ENCODE results near the gene SARM1. TPM values are rescaled to one million over a fixed set of nuclear protein-coding genes. Genes with fewer than 3 reads are reported as not detected.

Gene SARM1
- total and polyA plus RNA-seq, 2 of the 8 experiments (the other 6 are each of a cell fraction or from before 2014, with no cell fraction given) = 5.8 to 9.2 TPM

DNA sequence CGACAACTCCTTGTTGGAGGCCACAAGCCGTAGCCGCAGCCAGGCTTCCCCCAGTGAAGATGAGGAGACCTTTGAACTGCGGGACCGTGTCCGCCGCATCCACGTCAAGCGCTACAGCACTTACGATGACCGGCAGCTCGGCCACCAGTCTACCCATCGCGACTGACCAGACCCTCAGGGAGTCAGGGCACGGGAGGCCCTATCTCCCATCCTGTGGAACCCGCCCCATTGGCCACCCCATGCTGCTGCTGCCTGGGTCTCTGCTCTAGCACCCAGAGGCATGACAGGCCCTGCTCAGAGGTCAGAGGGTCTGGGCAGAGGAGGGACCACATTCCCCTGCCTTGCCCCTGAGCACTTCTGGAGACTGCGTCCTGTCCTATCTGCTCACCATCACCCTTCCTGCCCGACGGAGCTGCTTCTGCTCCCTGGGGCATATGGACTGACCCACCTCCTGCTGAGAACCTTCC lies 27.0 kb upstream of the SARM1 start (continued):
- TF ChIP-seq, protein P1, sequence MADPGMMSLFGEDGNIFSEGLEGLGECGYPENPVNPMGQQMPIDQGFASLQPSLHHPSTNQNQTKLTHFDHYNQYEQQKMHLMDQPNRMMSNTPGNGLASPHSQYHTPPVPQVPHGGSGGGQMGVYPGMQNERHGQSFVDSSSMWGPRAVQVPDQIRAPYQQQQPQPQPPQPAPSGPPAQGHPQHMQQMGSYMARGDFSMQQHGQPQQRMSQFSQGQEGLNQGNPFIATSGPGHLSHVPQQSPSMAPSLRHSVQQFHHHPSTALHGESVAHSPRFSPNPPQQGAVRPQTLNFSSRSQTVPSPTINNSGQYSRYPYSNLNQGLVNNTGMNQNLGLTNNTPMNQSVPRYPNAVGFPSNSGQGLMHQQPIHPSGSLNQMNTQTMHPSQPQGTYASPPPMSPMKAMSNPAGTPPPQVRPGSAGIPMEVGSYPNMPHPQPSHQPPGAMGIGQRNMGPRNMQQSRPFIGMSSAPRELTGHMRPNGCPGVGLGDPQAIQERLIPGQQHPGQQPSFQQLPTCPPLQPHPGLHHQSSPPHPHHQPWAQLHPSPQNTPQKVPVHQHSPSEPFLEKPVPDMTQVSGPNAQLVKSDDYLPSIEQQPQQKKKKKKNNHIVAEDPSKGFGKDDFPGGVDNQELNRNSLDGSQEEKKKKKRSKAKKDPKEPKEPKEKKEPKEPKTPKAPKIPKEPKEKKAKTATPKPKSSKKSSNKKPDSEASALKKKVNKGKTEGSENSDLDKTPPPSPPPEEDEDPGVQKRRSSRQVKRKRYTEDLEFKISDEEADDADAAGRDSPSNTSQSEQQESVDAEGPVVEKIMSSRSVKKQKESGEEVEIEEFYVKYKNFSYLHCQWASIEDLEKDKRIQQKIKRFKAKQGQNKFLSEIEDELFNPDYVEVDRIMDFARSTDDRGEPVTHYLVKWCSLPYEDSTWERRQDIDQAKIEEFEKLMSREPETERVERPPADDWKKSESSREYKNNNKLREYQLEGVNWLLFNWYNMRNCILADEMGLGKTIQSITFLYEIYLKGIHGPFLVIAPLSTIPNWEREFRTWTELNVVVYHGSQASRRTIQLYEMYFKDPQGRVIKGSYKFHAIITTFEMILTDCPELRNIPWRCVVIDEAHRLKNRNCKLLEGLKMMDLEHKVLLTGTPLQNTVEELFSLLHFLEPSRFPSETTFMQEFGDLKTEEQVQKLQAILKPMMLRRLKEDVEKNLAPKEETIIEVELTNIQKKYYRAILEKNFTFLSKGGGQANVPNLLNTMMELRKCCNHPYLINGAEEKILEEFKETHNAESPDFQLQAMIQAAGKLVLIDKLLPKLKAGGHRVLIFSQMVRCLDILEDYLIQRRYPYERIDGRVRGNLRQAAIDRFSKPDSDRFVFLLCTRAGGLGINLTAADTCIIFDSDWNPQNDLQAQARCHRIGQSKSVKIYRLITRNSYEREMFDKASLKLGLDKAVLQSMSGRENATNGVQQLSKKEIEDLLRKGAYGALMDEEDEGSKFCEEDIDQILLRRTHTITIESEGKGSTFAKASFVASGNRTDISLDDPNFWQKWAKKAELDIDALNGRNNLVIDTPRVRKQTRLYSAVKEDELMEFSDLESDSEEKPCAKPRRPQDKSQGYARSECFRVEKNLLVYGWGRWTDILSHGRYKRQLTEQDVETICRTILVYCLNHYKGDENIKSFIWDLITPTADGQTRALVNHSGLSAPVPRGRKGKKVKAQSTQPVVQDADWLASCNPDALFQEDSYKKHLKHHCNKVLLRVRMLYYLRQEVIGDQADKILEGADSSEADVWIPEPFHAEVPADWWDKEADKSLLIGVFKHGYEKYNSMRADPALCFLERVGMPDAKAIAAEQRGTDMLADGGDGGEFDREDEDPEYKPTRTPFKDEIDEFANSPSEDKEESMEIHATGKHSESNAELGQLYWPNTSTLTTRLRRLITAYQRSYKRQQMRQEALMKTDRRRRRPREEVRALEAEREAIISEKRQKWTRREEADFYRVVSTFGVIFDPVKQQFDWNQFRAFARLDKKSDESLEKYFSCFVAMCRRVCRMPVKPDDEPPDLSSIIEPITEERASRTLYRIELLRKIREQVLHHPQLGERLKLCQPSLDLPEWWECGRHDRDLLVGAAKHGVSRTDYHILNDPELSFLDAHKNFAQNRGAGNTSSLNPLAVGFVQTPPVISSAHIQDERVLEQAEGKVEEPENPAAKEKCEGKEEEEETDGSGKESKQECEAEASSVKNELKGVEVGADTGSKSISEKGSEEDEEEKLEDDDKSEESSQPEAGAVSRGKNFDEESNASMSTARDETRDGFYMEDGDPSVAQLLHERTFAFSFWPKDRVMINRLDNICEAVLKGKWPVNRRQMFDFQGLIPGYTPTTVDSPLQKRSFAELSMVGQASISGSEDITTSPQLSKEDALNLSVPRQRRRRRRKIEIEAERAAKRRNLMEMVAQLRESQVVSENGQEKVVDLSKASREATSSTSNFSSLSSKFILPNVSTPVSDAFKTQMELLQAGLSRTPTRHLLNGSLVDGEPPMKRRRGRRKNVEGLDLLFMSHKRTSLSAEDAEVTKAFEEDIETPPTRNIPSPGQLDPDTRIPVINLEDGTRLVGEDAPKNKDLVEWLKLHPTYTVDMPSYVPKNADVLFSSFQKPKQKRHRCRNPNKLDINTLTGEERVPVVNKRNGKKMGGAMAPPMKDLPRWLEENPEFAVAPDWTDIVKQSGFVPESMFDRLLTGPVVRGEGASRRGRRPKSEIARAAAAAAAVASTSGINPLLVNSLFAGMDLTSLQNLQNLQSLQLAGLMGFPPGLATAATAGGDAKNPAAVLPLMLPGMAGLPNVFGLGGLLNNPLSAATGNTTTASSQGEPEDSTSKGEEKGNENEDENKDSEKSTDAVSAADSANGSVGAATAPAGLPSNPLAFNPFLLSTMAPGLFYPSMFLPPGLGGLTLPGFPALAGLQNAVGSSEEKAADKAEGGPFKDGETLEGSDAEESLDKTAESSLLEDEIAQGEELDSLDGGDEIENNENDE (IDR thresholded peaks at IDR 0.05; ENCODE audit: insufficient replicate concordance, low read length) = no peak
- no peak for TF ChIP-seq CBX8 (IDR thresholded peaks at IDR 0.05; ENCODE audit: borderline replicate concordance, low read depth, low read length)
- TF ChIP-seq RFX5 (IDR thresholded peaks at IDR 0.05; ENCODE audit: borderline replicate concordance, low read depth, low read length) = no peak
- TF ChIP-seq RAD21 (IDR thresholded peaks at IDR 0.05 in 1 of 2, conservative IDR thresholded peaks at IDR 0.05 in 1 of 2; ENCODE audit: low read depth in 2 of 2, low read length in 2 of 2) = no peak
- TF ChIP-seq POLR2A (IDR thresholded peaks at IDR 0.05; ENCODE audit: control extremely low read depth in 1 of 2, low read depth in 2 of 2, low read length in 2 of 2) = no peak

Data from H1 (cell line).